Measurements from ENCODE around the gene MED9.

Gene MED9

DNA sequence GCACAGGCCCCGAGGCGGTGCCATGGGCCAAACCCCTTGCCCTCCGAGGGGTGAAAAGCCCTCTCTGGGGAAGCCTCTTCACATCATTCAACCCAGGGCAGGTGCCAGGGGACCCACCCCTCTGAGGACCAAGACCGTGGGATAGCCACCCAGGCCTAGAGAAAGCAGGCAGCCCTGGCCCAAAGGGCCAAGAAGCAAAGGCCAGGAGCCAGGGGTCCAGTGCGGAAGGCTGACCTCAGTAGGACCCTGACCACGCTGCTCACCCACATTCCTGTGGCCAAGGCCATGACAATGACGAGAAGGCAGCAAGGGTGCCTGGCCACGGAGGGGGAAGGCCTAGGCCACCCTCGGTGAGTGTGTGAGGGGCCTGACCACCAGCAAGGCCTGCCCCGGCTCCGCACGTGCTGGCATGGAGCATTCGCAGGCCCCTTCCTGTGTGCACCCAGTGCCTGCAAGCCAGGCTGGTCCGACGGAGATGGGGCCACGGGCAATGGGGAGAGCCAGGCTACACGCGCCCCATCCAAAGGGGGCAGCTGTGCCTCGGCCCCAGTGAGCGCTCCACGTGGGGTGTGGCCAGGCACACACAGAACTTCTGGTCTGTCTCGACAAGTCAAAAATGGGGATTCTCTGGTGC is 43.9 kb downstream of the MED9 start:
- TF ChIP-seq NFIC (IDR thresholded peaks at IDR 0.05) (no peak), FOXM1 (IDR thresholded peaks at IDR 0.05; ENCODE audit: borderline replicate concordance, low read depth) (no peak), CEBPB (IDR thresholded peaks at IDR 0.05) (no peak), TCF12 (IDR thresholded peaks at IDR 0.05; ENCODE audit: low read depth) (no peak)

- TF ChIP-seq EGR1 (IDR thresholded peaks at IDR 0.05) (no peak), NFIC (IDR thresholded peaks at IDR 0.05) (peak; percentile 99), TCF12 (IDR thresholded peaks at IDR 0.05; ENCODE audit: low read depth) (peak; percentile 97), RAD21 (IDR thresholded peaks at IDR 0.05; ENCODE audit: low read depth) (peak; percentile 48), CREB1 (IDR thresholded peaks at IDR 0.05; ENCODE audit: low read depth) (no peak), FOXM1 (IDR thresholded peaks at IDR 0.05; ENCODE audit: borderline replicate concordance, low read depth) (peak; percentile 78; the same call in 1 of the 2 replicates), ZBTB7A (IDR thresholded peaks at IDR 0.05; ENCODE audit: low read depth) (peak; percentile 99), TAF1 (IDR thresholded peaks at IDR 0.05; ENCODE audit: low read depth) (no peak), YY1 (IDR thresholded peaks at IDR 0.05; ENCODE audit: low read depth) (peak; percentile 30; the same call in 1 of the 2 replicates), TEAD4 (IDR thresholded peaks at IDR 0.05) (peak; percentile 93), EP300 (IDR thresholded peaks at IDR 0.05; ENCODE audit: borderline replicate concordance) (peak; percentile 96), CEBPB (IDR thresholded peaks at IDR 0.05) (peak; percentile 1; the same call in 1 of the 2 replicates)
- TF ChIP-seq, protein P1, sequence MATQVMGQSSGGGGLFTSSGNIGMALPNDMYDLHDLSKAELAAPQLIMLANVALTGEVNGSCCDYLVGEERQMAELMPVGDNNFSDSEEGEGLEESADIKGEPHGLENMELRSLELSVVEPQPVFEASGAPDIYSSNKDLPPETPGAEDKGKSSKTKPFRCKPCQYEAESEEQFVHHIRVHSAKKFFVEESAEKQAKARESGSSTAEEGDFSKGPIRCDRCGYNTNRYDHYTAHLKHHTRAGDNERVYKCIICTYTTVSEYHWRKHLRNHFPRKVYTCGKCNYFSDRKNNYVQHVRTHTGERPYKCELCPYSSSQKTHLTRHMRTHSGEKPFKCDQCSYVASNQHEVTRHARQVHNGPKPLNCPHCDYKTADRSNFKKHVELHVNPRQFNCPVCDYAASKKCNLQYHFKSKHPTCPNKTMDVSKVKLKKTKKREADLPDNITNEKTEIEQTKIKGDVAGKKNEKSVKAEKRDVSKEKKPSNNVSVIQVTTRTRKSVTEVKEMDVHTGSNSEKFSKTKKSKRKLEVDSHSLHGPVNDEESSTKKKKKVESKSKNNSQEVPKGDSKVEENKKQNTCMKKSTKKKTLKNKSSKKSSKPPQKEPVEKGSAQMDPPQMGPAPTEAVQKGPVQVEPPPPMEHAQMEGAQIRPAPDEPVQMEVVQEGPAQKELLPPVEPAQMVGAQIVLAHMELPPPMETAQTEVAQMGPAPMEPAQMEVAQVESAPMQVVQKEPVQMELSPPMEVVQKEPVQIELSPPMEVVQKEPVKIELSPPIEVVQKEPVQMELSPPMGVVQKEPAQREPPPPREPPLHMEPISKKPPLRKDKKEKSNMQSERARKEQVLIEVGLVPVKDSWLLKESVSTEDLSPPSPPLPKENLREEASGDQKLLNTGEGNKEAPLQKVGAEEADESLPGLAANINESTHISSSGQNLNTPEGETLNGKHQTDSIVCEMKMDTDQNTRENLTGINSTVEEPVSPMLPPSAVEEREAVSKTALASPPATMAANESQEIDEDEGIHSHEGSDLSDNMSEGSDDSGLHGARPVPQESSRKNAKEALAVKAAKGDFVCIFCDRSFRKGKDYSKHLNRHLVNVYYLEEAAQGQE (IDR thresholded peaks at IDR 0.05; ENCODE audit: low read depth), result no peak
- TF ChIP-seq, protein P2, sequence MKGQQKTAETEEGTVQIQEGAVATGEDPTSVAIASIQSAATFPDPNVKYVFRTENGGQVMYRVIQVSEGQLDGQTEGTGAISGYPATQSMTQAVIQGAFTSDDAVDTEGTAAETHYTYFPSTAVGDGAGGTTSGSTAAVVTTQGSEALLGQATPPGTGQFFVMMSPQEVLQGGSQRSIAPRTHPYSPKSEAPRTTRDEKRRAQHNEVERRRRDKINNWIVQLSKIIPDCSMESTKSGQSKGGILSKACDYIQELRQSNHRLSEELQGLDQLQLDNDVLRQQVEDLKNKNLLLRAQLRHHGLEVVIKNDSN (IDR thresholded peaks at IDR 0.05), result no peak
- TF ChIP-seq, protein P3, sequence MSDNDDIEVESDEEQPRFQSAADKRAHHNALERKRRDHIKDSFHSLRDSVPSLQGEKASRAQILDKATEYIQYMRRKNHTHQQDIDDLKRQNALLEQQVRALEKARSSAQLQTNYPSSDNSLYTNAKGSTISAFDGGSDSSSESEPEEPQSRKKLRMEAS (IDR thresholded peaks at IDR 0.05), result peak; percentile 62
These were observed 46.4 kb downstream of the MED9 start for GRCh38 chr17:17523001-17523730.

DNA sequence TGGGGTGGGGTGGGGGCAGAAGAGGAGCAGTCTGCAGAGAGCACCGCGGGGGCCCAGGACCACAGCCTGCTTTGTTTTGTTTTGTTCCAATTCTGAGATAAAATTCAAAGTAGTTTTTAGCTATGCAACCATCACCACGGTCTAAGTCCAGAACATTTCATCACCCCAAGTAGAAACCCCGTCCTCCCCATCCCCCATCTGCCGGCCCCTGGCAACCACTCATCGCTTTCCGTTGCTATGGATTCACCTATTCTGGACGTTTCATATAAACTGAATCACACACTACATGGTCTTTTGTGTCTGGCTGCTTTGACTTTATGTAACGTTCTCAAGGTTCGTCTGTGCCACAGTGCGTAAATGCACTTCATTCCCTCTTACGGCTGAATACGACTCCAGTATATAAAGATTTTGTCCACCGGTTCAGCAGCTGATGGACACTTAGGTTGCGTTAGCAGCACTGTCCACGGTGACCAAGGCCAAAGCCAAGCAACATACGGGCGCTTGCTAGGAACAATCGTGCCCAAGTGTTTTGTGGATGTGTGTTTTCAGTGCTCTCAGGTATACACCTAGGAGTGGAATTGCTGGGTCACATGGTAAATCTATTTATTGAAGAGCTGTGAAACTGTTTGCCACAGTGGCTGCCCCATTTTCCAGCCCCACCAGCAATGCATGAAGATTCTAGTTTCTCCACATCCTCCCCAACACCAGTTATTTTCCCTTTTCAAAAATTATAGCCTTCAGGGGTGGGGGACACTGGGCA is 47.1 kb downstream of the MED9 start:
- TF ChIP-seq TAF1 (IDR thresholded peaks at IDR 0.05; ENCODE audit: low read depth) (no peak), CREB1 (IDR thresholded peaks at IDR 0.05; ENCODE audit: low read depth) (no peak), FOXM1 (IDR thresholded peaks at IDR 0.05; ENCODE audit: borderline replicate concordance, low read depth) (no peak), ZBTB7A (IDR thresholded peaks at IDR 0.05; ENCODE audit: low read depth) (no peak), EGR1 (IDR thresholded peaks at IDR 0.05) (no peak), RAD21 (IDR thresholded peaks at IDR 0.05; ENCODE audit: low read depth) (no peak), TCF12 (IDR thresholded peaks at IDR 0.05; ENCODE audit: low read depth) (no peak), YY1 (IDR thresholded peaks at IDR 0.05; ENCODE audit: low read depth) (no peak), NFIC (IDR thresholded peaks at IDR 0.05) (no peak), CEBPB (IDR thresholded peaks at IDR 0.05) (no peak; the same call in 1 of the 2 replicates), EP300 (IDR thresholded peaks at IDR 0.05; ENCODE audit: borderline replicate concordance) (no peak), TEAD4 (IDR thresholded peaks at IDR 0.05) (no peak)
- TF ChIP-seq, protein P2 (IDR thresholded peaks at IDR 0.05), result no peak
- TF ChIP-seq, protein P1 (IDR thresholded peaks at IDR 0.05; ENCODE audit: low read depth), result no peak
- TF ChIP-seq, protein P3 (IDR thresholded peaks at IDR 0.05), result no peak

- no peak for TF ChIP-seq TEAD4 (IDR thresholded peaks at IDR 0.05)
- TF ChIP-seq EP300 (IDR thresholded peaks at IDR 0.05; ENCODE audit: borderline replicate concordance), result peak; percentile 38; the same call in 1 of the 2 replicates
- TF ChIP-seq ZBTB7A (IDR thresholded peaks at IDR 0.05; ENCODE audit: low read depth), result no peak
- no peak for TF ChIP-seq YY1 (IDR thresholded peaks at IDR 0.05; ENCODE audit: low read depth)
- no peak for TF ChIP-seq EGR1 (IDR thresholded peaks at IDR 0.05)
- TF ChIP-seq TCF12 (IDR thresholded peaks at IDR 0.05; ENCODE audit: low read depth), result peak; percentile 18; the same call in 1 of the 2 replicates
These were observed 48.5 kb downstream of the MED9 start for GRCh38 chr17:17525311-17525710.

GRCh38 chr17:17525956-17526355 is 49.2 kb downstream of the MED9 start:
- TF ChIP-seq EP300 (IDR thresholded peaks at IDR 0.05; ENCODE audit: borderline replicate concordance) (no peak), TCF12 (IDR thresholded peaks at IDR 0.05; ENCODE audit: low read depth) (no peak), NFIC (IDR thresholded peaks at IDR 0.05) (no peak), CEBPB (IDR thresholded peaks at IDR 0.05) (no peak), FOXM1 (IDR thresholded peaks at IDR 0.05; ENCODE audit: borderline replicate concordance, low read depth) (no peak), YY1 (IDR thresholded peaks at IDR 0.05; ENCODE audit: low read depth) (no peak), EGR1 (IDR thresholded peaks at IDR 0.05) (no peak), CREB1 (IDR thresholded peaks at IDR 0.05; ENCODE audit: low read depth) (no peak), RAD21 (IDR thresholded peaks at IDR 0.05; ENCODE audit: low read depth) (no peak), TEAD4 (IDR thresholded peaks at IDR 0.05) (no peak), TAF1 (IDR thresholded peaks at IDR 0.05; ENCODE audit: low read depth) (no peak), ZBTB7A (IDR thresholded peaks at IDR 0.05; ENCODE audit: low read depth) (no peak)
- TF ChIP-seq, protein P1 (IDR thresholded peaks at IDR 0.05; ENCODE audit: low read depth), result no peak
- TF ChIP-seq, protein P2 (IDR thresholded peaks at IDR 0.05), result no peak
- TF ChIP-seq, protein P3 (IDR thresholded peaks at IDR 0.05), result no peak
